ENCODE results near the gene C3orf20.

Gene C3orf20

DNA sequence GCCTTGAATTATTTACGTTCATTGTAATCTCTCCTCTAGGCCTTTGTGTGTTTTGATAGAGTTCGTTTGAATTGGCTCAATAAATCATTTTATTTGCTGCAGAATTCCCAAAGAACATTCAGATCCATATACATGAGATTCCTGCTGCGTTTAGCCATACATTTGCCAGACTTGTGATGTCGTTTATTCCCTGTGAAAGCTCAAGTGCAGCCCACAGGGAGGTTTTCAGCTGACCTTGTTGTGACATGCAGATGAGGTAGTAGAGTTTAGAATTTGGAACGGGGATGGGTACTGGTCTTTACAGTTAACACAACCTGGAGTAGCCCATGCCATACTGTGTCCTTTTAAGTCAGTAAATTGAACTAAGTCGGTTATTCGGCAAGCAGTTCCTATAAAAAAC lies at the start of gene C3orf20:
TSS of gene C3orf20 (plus strand) at position 301 of the 400 bp plus-strand sequence. CDS start 7,573 bp downstream, outside the sequence.
- in situ Hi-C loops (cut with MboI; ENCODE audit: low sequenced_read_pairs, unreplicated experiment), result loop anchor here (10.0 to 25.0 kb wide), 2 partner anchors 110 to 237 kb away; no protein-coding TSS in a partner anchor
- TF ChIP-seq, protein P1, sequence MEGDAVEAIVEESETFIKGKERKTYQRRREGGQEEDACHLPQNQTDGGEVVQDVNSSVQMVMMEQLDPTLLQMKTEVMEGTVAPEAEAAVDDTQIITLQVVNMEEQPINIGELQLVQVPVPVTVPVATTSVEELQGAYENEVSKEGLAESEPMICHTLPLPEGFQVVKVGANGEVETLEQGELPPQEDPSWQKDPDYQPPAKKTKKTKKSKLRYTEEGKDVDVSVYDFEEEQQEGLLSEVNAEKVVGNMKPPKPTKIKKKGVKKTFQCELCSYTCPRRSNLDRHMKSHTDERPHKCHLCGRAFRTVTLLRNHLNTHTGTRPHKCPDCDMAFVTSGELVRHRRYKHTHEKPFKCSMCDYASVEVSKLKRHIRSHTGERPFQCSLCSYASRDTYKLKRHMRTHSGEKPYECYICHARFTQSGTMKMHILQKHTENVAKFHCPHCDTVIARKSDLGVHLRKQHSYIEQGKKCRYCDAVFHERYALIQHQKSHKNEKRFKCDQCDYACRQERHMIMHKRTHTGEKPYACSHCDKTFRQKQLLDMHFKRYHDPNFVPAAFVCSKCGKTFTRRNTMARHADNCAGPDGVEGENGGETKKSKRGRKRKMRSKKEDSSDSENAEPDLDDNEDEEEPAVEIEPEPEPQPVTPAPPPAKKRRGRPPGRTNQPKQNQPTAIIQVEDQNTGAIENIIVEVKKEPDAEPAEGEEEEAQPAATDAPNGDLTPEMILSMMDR (IDR thresholded peaks at IDR 0.05; ENCODE audit: borderline replicate concordance, control extremely low read depth, extremely low read depth, insufficient read depth, missing control alignments), result no peak
- DNase-seq (ENCODE audit: low spot score), result no peak

DNA sequence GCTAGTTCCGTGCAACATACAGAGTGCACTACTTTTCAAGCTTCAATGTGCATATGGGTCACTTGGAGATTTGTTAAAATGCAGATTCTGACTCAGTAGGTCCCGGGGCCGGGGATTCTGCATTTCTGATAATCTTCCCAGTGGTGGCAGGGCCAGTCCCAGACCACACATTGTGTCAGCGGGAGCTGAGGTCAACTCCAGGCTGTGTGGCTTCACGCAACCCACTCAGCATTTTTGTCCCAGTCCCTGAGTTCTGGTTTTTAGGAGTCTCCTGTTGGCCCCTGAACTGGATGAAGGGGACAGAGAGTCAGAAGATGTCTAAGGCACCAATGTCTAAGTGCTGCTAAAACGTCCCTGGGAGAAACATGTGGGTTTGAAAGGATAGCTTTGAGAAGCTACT lies 49.5 kb upstream of the C3orf20 start:
- TF ChIP-seq, protein P1 (IDR thresholded peaks at IDR 0.05; ENCODE audit: borderline replicate concordance, control extremely low read depth, extremely low read depth, insufficient read depth, missing control alignments), result no peak
- no peak for DNase-seq (ENCODE audit: low spot score)
- in situ Hi-C loops (cut with MboI; ENCODE audit: low sequenced_read_pairs, unreplicated experiment), result no loop called here

DNA sequence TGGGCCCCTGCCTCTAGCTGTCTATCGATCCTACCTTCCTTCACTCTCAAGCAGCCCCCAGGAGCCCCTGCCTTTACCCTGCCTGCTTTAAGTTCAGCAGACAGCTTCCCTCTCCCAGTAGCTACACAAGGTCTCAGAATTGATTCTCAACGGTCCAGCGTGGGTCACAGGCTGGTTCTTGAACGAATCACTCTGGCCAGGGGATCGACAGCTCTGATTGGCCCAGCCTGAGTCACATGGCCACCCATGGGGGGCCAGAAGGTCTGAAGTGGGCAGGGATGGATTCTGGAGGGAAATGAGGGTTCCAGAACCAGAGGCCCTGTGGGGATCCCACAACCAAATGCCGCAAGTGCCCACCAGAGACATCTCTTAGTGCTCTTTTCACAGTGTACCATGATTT lies 47.1 kb upstream of the C3orf20 start:
- no peak for DNase-seq (ENCODE audit: low spot score)
- in situ Hi-C loops (cut with MboI; ENCODE audit: low sequenced_read_pairs, unreplicated experiment), result no loop called here
- TF ChIP-seq, protein P1 (IDR thresholded peaks at IDR 0.05; ENCODE audit: borderline replicate concordance, control extremely low read depth, extremely low read depth, insufficient read depth, missing control alignments), result no peak

DNA sequence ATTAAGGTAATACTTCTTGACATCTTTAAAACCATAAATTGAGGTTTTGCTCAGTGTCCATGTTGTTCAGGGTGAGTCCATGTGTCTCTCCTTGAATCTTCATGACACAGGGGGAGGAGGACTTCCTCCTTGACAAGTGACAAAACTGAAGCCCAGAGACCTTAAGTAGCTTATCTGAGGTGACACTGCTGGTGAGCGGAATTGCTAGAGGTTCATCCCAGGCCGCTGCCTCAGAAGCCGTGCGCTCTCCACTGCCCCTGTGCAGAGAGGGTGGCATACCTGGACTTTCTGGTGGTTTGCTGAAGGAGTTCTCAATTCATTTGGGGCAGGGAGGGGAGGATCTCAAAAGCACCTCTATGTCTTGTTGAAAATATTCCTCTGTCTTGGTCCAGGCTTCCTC lies 46.5 kb upstream of the C3orf20 start:
- TF ChIP-seq, protein P1 (IDR thresholded peaks at IDR 0.05; ENCODE audit: borderline replicate concordance, control extremely low read depth, extremely low read depth, insufficient read depth, missing control alignments), result no peak
- in situ Hi-C loops (cut with MboI; ENCODE audit: low sequenced_read_pairs, unreplicated experiment), result no loop called here
- DNase-seq (ENCODE audit: low spot score), result no peak

DNA sequence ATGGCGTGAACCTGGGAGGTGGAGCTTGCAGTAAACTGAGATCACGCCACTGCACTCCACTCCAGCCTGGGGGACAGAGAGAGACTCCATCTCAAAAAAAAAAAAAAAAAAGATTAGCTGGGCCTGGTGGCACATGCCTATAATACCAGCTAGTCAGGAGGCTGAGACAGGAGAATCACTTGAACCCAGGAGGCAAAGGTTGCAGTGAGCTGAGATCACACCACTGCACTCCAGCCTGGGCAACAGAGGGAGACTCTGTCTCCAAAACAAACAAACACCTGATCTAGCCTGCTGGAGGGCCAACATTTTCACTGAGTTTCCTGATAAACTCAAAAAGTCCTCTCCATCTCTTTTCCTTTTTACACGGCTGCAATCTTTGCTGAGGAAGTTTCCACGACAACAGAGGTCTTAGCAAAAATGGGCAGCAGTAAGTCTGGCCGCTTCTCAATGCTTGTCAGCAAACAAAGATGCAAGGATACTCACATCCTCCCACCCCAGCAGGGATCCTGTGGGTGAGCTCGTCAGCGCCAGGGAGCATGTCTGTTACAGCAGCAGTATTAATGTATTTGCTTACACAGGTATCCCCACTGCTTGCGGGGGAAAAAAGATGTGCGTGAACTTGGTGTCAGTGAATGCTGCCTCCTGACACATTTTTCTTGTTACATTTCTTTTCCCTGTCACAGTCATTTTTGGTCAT lies 44.4 kb upstream of the C3orf20 start:
- no peak for DNase-seq (ENCODE audit: low spot score)
- in situ Hi-C loops (cut with MboI; ENCODE audit: low sequenced_read_pairs, unreplicated experiment), result no loop called here
- TF ChIP-seq, protein P1 (IDR thresholded peaks at IDR 0.05; ENCODE audit: borderline replicate concordance, control extremely low read depth, extremely low read depth, insufficient read depth, missing control alignments), result no peak

DNA sequence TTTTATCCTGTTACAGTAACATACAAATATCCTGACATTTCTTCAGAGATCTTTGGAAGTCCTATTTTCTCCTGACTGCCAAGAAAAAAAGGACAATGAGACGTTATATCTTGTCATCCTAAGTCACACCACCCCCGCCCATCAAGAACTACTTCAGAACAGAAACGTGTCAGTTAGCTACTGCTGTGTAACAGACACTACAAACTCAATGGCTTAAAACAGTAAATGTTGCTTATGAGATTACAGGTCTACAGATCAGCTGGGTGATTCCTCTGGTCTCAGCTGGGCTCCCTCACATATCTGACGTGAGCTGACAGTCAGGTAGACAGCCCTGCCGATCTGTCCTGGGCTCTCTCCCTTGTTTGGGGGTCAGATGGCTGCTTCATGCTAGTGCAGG lies 43.8 kb upstream of the C3orf20 start:
- DNase-seq (ENCODE audit: low spot score), result no peak
- in situ Hi-C loops (cut with MboI; ENCODE audit: low sequenced_read_pairs, unreplicated experiment), result no loop called here
- TF ChIP-seq, protein P1 (IDR thresholded peaks at IDR 0.05; ENCODE audit: borderline replicate concordance, control extremely low read depth, extremely low read depth, insufficient read depth, missing control alignments), result no peak

Measured in GM13976 (cell line).